Sciatic nerve (tissue), 2 donors: ENCODE results near the gene MACROD2. TPM values are rescaled to one million over a fixed set of nuclear protein-coding genes. Genes with fewer than 3 reads are reported as not detected.

Experiments used
- ATAC-seq: fragments of 200-7000 bp; cut with Tn5 transposase; one replicate; pipeline ENCODE4 v1.9.1; 2020; ENCODE audit warnings: mild to moderate bottlenecking, moderate library complexity
- DNase-seq: peaks from one replicate; pipeline ENCODE4 v3.0.0-alpha.2; 2020; ENCODE audit warnings: low spot score
- intact Hi-C: fragments of 100-400 bp; cut with DNase I; formaldehyde crosslinking; loops from one replicate; pipeline ENCODE4 v1.14.2; 2022
- total RNA-seq: library from RNA; stranded (reverse); fragmentation: NEBNext Ultra II Directional; extraction: Animal tissue kit (Norgen Biotek cat#: 25700); gene quantifications from one replicate; pipeline ENCODE4 v1.2.1, GENCODE V29; 2021
- donor health status: DM: no; HTN: no; CAD: no.
- donor health status: DM: no; HTN: no; CAD: no.

Gene MACROD2
- total RNA-seq, 1 donor from 2014 or later: 13.8 TPM

DNA sequence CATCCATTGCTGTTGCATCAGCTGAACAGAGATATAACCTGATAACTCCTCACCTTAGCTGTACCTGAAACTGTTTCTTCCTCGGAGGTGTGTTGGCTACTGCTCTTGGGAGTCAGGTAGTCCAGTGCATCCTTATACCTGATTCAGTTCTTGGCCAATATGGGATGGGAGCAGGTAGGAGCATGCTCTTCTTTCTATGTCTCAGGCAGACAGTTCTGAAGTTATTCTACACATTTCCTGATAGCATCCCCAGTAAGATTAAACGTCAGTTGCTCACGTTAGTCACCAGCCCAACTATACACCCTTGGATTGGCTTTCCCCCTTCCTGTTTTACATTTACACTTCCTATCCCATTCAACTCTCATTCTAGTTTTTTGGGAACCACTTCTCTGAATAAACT, 586.4 kb downstream of the MACROD2 start:
- intact Hi-C loops: loop anchor here (10.0 kb wide), 1 partner anchor 227 kb away; no protein-coding TSS in a partner anchor
- ATAC-seq: no peak
- DNase-seq: no peak

DNA sequence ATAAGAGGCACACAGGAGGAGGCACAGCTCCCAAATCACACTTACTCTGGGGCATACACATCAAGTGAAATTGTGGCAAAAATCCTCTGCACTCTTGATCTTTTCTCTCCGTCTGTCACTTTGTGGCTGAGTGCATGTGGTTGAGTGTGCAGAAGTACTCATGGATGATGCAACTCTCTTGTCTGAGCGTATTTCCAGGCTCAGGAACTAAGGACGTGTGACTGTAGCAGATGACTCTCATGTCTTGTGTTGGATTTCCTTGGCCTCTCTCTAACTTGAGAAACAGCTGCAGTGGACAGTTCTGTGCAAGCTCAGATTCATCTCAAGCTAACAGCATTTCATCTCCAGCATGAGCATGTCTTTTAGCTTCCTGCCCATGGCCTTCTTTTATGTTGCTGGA, 587.5 kb downstream of the MACROD2 start:
- ATAC-seq: no peak

DNA sequence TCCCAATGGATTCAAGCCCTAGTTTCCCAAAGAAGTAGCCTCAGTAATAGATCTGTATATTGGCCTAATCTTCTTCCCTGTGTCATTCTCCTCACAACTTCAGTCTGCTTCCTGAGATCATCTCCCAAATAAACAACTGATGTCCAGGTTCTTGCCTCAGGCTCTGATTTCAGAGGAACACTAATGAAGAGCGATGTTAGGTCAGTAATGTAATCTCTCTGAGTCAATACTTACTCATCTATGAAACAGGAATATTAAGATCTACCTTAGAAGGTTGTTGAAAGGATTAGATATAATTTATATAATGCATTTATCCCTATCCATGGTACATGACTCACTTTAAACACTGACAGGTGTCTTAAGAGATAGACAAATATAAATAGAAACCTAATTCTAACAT, 588.1 kb downstream of the MACROD2 start:
- no peak for ATAC-seq
- intact Hi-C loops: loop anchor here (10.0 kb wide), 1 partner anchor 229 kb away; no protein-coding TSS in a partner anchor
- no peak for DNase-seq

More for the DNA sequence above, 587.5 kb downstream of the MACROD2 start:
- DNase-seq: no peak
- intact Hi-C loops: loop anchor here (10.0 kb wide), 1 partner anchor 228 kb away; no protein-coding TSS in a partner anchor

DNA sequence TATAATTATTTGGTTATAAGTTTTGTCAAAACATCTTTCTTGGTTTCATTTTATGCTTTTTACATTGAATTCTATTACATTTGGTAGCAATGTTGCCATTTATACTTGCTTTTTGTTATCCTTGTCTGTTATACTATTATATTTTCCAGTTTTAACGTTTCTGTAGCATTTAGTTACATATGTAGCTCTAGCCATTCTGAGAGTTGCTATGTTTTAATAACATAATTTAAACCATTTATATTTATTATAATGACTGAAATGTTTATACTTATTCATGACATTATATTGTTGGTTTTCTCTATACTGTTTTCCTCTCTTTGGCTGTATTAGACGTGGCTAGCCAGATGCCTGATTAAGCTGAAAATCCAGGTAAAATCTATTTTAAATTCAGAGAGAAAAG, 594.1 kb downstream of the MACROD2 start:
- DNase-seq (no peak), ATAC-seq (no peak)
- intact Hi-C loops: loop anchor here (10.0 kb wide), 1 partner anchor 235 kb away; no protein-coding TSS in a partner anchor

- intact Hi-C loops: no loop called here
- no peak for DNase-seq
- no peak for ATAC-seq
Measured at GRCh38 chr20:14595051-14595450, 599.7 kb downstream of the MACROD2 start.

GRCh38 chr20:14597206-14597715, 601.9 kb downstream of the MACROD2 start:
- ATAC-seq (no peak), DNase-seq (no peak)
- intact Hi-C loops: no loop called here

DNA sequence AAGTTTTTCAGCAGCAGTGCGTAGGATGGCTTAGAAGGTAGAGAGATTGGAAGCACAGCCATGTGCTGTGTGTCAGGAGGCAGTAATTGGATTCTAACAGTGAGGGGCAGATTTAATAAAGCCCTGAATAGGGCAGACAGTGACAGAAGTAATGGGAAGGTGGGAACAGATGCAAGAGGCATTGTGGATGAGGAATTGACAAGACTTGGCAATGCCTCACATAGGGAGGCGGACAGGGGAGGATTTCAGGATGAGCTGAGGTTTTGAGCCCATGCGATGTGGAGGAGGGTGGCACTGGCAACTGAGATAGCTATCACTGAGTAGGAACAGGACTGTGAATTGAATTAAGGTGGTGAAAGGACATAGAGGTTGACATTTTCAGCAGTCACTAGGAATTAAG, 604.3 kb downstream of the MACROD2 start:
- ATAC-seq (no peak), DNase-seq (no peak)
- intact Hi-C loops: no loop called here

DNA sequence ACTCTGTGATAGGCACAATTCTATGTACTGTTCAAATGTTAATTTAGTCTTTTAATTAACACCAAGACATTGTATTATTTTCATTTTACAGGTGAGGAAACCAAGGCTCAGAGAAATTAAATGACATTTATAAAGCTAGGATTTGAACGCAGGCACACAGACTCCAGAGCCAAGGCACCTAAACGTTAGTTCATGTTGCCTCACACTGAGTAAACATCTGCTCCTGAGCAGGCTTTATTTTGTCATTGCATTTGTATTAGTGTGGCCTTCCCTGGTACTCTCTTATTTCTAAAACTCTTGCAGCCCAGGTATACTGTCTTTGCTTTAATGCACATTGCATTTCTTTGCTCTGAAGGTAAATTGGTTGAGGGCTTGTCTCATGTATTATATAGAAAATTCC, 605.2 kb downstream of the MACROD2 start:
- ATAC-seq (no peak), DNase-seq (no peak)
- intact Hi-C loops: no loop called here

- DNase-seq: no peak
- ATAC-seq: no peak
- intact Hi-C loops: no loop called here
Measured at GRCh38 chr20:14604143-14604542, 608.8 kb downstream of the MACROD2 start.

DNA sequence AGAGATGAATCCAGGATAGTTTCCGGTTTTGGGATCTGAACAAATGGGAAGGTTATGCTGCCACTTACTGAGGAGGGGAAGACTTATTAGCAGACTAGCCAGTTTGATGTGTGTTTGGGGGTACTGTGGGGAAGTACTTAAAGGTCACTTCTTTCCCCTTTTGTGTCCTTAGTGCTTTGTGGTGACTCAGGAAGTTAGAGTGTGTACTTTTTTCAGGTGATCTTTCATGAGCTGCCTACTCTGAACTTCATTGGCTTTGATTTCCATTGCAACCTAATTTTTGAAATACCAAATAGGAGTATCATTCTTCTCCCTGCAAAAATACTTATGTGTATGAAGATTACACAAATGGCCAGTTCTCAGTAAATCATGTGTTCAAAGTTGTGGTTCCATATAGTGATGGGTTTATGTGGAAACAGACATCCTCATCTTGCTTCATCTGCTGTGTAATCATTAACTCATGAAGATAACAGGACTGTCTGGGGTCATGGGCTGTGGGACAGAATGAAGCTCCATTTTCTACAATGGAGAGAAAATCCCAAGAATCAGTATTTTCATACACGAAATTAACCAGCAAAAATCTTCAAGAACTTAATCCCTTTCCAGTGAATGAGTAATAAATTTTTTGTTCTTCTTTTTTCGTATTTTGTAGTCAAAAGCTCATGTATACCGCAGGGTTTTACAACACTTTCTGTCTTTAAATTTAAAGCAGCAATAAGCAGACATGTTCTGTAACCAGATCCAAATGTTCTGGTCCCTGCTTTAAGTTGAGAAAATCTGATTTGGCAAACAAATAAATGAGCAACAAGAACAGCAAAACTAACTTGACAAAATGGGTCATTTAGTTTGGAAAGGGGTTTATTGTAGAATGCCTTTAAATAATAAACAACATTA, 614.3 kb downstream of the MACROD2 start:
- DNase-seq: no peak
- no peak for ATAC-seq
- intact Hi-C loops: no loop called here

- intact Hi-C loops: no loop called here
- ATAC-seq (no peak), DNase-seq (no peak)
Measured at GRCh38 chr20:14611479-14611878, 616.2 kb downstream of the MACROD2 start.

DNA sequence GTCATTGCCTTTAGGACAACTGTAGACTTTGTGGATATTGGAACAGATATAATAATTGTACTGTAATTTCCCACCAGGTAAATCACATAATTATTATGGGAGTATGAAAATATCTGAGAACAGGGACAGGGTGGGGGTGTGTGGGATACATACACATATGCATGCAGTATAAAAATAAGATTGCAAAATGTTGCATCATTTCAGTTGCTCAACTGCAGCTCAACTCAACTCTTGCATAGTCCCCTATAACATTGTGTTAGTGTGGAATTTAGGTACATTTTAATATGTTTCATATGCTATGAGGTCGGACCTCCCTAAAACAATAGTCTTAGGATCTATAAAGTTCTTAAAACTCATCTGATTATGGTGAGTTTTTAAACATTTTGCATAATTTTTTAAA, 617.1 kb downstream of the MACROD2 start:
- DNase-seq: no peak
- ATAC-seq: no peak
- intact Hi-C loops: no loop called here

GRCh38 chr20:14616003-14616402, 620.7 kb downstream of the MACROD2 start:
- ATAC-seq: no peak
- no peak for DNase-seq
- intact Hi-C loops: no loop called here

DNA sequence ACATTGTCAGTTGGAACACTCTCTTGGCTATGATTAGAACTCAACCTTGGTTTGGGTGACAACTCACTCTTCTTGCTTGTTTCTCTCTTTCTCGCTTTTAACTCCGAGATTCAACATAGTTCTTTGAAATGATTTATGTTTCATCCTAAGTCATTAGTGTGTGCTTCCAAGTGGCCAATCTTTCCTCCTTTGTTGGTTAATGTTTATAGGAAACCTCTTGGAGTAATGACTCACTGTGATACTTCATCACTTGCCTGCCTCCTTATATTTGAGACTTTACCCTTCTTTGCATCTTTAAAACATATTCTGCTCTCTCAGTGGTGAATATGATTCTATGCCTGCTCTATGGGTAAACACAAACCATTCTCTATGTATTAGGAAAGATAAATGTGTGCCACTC, 621.8 kb downstream of the MACROD2 start:
- DNase-seq: no peak
- no peak for ATAC-seq
- intact Hi-C loops: no loop called here

GRCh38 chr20:14619411-14619810, 624.1 kb downstream of the MACROD2 start:
- ATAC-seq: no peak
- DNase-seq: no peak
- intact Hi-C loops: no loop called here

GRCh38 chr20:14622796-14623195, 627.5 kb downstream of the MACROD2 start:
- no peak for DNase-seq
- ATAC-seq: no peak
- intact Hi-C loops: no loop called here

GRCh38 chr20:14631011-14631410, 635.7 kb downstream of the MACROD2 start:
- intact Hi-C loops: no loop called here
- DNase-seq: no peak
- ATAC-seq: no peak

GRCh38 chr20:14632906-14633305, 637.6 kb downstream of the MACROD2 start:
- intact Hi-C loops: no loop called here
- ATAC-seq: no peak
- no peak for DNase-seq

GRCh38 chr20:14633507-14633906, 638.2 kb downstream of the MACROD2 start:
- intact Hi-C loops: no loop called here
- ATAC-seq: no peak
- DNase-seq: no peak

GRCh38 chr20:14634665-14635064, 639.3 kb downstream of the MACROD2 start:
- intact Hi-C loops: no loop called here
- ATAC-seq (no peak), DNase-seq (no peak)

GRCh38 chr20:14637441-14637840, 642.1 kb downstream of the MACROD2 start:
- no peak for DNase-seq
- intact Hi-C loops: no loop called here
- ATAC-seq: no peak
